Measurements from ENCODE around the gene FCER1G. TPM values are rescaled to one million over a fixed set of nuclear protein-coding genes. Genes with fewer than 3 reads are reported as not detected.

Gene FCER1G
- total and polyA plus RNA-seq, 2 of the 8 experiments (the other 6 are each of a cell fraction or from before 2014, with no cell fraction given): 1.6 TPM; not detected in 1

DNA sequence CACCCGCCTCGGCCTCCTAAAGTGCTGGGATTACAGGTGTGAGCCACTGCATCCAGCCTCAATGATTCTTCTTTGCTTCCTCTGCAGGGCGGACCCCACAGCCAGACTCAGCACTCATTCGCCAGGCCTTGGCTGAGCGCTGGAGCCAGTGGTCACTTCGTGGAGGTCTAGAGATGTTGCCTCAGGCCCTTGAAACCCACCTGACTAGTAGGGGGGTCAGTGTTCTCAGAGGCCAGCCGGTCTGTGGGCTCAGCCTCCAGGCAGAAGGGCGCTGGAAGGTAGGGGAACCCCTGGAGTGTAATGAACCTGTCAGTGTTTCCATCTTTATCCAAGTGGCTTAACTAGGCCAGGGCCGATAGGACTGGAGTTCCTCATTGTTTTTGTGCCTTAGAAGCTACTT, 46.2 kb upstream of the FCER1G start:
- Histone ChIP-seq H2BK15ac (ENCODE audit: low read length) (no peak overlapping the region), H3K4ac (replicated peaks; ENCODE audit: insufficient read length, low read depth, low read length) (no peak overlapping the region), H3K56ac (replicated peaks; ENCODE audit: insufficient read length, low read depth, low read length) (no peak overlapping the region), H3K27me3 (replicated peaks in 1 of 4; ENCODE audit: control insufficient read depth in 3 of 4, extremely low read depth in 1 of 4, insufficient read depth in 3 of 4, low read length in 3 of 4) (no peaks in the 10 kb centered on the region), H2BK5ac (ENCODE audit: low read depth, low read length) (no peak overlapping the region), H3K79me1 (ENCODE audit: low read depth, low read length) (no peaks in the 10 kb centered on the region), H3K27ac (ENCODE audit: low read depth, low read length) (no peak overlapping the region), H2BK20ac (ENCODE audit: low read length) (no peak overlapping the region), H3K23ac (ENCODE audit: insufficient read length) (no peak overlapping the region), H2AFZ (ENCODE audit: low read length) (no peak overlapping the region), H3K4me2 (ENCODE audit: insufficient read depth in 1 of 2, low read depth in 2 of 2, low read length in 2 of 2) (no peak overlapping the region), H3K36me3 (ENCODE audit: control insufficient read depth in 2 of 4, insufficient read depth in 4 of 4, low read length in 3 of 4) (peaks cover 13 to 33% (median 27%) of the 10 kb centered on the region in 4 experiments), H3K18ac (ENCODE audit: extremely low read depth, low read length) (no peak overlapping the region), H3K9me3 (ENCODE audit: insufficient read depth in 2 of 2, low read depth in 1 of 2, low read length in 1 of 2) (no peaks in the 10 kb centered on the region), H3K79me2 (ENCODE audit: control insufficient read depth in 1 of 2, insufficient read depth in 2 of 2, low read length in 2 of 2) (no peaks in the 10 kb centered on the region), H3K4me3 (ENCODE audit: extremely low read depth in 1 of 4, insufficient read depth in 2 of 4, low read depth in 3 of 4, low read length in 4 of 4) (no peak overlapping the region; a peak in 1 of 8 replicates), H4K91ac (replicated peaks; ENCODE audit: insufficient read length, low read length) (no peak overlapping the region), H3K9ac (replicated peaks in 1 of 4; ENCODE audit: extremely low read depth in 1 of 4, low read depth in 3 of 4, low read length in 3 of 4) (no peak overlapping the region), H3K4me1 (replicated peaks in 1 of 4; ENCODE audit: control insufficient read depth in 3 of 4, insufficient read depth in 4 of 4, low read length in 3 of 4) (peaks cover 0 to 7% (median 5%) of the 10 kb centered on the region in 4 experiments; a peak in 4 of 7 replicates), H3K23me2 (ENCODE audit: low read depth, low read length) (peaks cover 11% of the 10 kb centered on the region; the same call in 1 of the 2 replicates), H2BK120ac (replicated peaks; ENCODE audit: low read depth, low read length) (no peak overlapping the region), H4K8ac (ENCODE audit: extremely low read depth, insufficient read depth, low read length) (no peak overlapping the region), H4K5ac (ENCODE audit: insufficient read length, low read depth, low read length) (no peak overlapping the region), H3K14ac (ENCODE audit: insufficient read length) (no peak overlapping the region), H2BK12ac (ENCODE audit: low read depth, low read length) (no peak overlapping the region), H2AK5ac (ENCODE audit: low read depth, low read length) (no peak overlapping the region), H4K20me1 (replicated peaks in 1 of 2; ENCODE audit: control insufficient read depth in 1 of 2, insufficient read depth in 2 of 2, low read length in 2 of 2) (peaks cover 0 to 2% of the 10 kb centered on the region in 2 experiments)
- FAIRE-seq (no peak), DNase-seq (ENCODE audit: low read depth in 1 of 2, low spot score in 2 of 2) (no peak)
- ChIA-PET POLR2A (ENCODE audit: partially characterized antibody) (interaction anchor here (0.8 to 4.7 kb wide), 5 partner anchors 7 to 131 kb away, joined by 3 to 51 read pairs (median 8); partner anchors contain the start of gene B4GALT3), CTCF (ENCODE audit: partially characterized antibody) (interaction anchor here (1.0 to 5.3 kb wide), 3 partner anchors 7 to 36 kb away, joined by 3 to 27 read pairs (median 10); partner anchors contain the start of gene B4GALT3)
- TF ChIP-seq KDM5A (IDR thresholded peaks at IDR 0.05; ENCODE audit: low read length) (no peak), CREB1 (IDR thresholded peaks at IDR 0.05) (no peak), HDAC2 (IDR thresholded peaks at IDR 0.05; ENCODE audit: borderline replicate concordance in 1 of 2, low read depth in 2 of 2, low read length in 2 of 2) (no peak), SIRT6 (IDR thresholded peaks at IDR 0.05; ENCODE audit: low read length) (no peak), TBP (IDR thresholded peaks at IDR 0.05; ENCODE audit: low read depth, low read length) (no peak), CHD2 (IDR thresholded peaks at IDR 0.05; ENCODE audit: low read length) (no peak), SP4 (IDR thresholded peaks at IDR 0.05; ENCODE audit: low read length) (no peak), MAFK (IDR thresholded peaks at IDR 0.05; ENCODE audit: low read depth, low read length) (no peak), POU5F1 (IDR thresholded peaks at IDR 0.05; ENCODE audit: low read depth, low read length) (no peak)
- TF ChIP-seq, protein P1, sequence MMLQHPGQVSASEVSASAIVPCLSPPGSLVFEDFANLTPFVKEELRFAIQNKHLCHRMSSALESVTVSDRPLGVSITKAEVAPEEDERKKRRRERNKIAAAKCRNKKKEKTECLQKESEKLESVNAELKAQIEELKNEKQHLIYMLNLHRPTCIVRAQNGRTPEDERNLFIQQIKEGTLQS (IDR thresholded peaks at IDR 0.05; ENCODE audit: insufficient read depth, low read depth, low read length): no peak
- TF ChIP-seq, protein P2, sequence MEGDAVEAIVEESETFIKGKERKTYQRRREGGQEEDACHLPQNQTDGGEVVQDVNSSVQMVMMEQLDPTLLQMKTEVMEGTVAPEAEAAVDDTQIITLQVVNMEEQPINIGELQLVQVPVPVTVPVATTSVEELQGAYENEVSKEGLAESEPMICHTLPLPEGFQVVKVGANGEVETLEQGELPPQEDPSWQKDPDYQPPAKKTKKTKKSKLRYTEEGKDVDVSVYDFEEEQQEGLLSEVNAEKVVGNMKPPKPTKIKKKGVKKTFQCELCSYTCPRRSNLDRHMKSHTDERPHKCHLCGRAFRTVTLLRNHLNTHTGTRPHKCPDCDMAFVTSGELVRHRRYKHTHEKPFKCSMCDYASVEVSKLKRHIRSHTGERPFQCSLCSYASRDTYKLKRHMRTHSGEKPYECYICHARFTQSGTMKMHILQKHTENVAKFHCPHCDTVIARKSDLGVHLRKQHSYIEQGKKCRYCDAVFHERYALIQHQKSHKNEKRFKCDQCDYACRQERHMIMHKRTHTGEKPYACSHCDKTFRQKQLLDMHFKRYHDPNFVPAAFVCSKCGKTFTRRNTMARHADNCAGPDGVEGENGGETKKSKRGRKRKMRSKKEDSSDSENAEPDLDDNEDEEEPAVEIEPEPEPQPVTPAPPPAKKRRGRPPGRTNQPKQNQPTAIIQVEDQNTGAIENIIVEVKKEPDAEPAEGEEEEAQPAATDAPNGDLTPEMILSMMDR (IDR thresholded peaks at IDR 0.05; ENCODE audit: control extremely low read depth in 1 of 3, insufficient read depth in 1 of 3, low read depth in 1 of 3, low read length in 3 of 3): no peak
- 91% methylated on average over 9 of the region's 9 CpGs; no CpG with 5 or more reads in 1 of the 2 experiments for WGBS, 2 experiments (ENCODE audit: extremely low coverage in 1 of 2, insufficient coverage in 1 of 2, insufficient read length in 1 of 2, insufficient replicate concordance in 2 of 2, low coverage in 1 of 2, low lambda C conversion rate in 2 of 2, missing lambda C conversion rate in 1 of 2)
